PFSK-1 (cell line): ENCODE measurements around the gene FUT8.

Experiments
- FOXP2 ChIP-seq: optimal IDR thresholded peaks from 2 replicates; pipeline ENCODE3; 2011; ENCODE audit warnings: borderline replicate concordance, control low read depth, inconsistent platforms; ENCODE audit not compliant: insufficient read depth; ENCODE audit errors: extremely low read length, extremely low read depth
- POLR2AphosphoS5 ChIP-seq: IDR thresholded peaks from 2 replicates; pipeline ENCODE4 v1.6.1; 2012; ENCODE audit warnings: low read depth, mild to moderate bottlenecking, control low read depth, low read length, moderate library complexity
- REST ChIP-seq, 2 experiments: IDR thresholded peaks; 2 replicates each; pipeline versions ENCODE4 v1.6.1 to v1.8.0; 2011 to 2012; ENCODE audit warnings: low read depth in 2 of 2, low read length in 2 of 2, control low read depth in 1 of 2, inconsistent platforms in 1 of 2, mild to moderate bottlenecking in 1 of 2, moderate library complexity in 1 of 2; ENCODE audit not compliant: insufficient read depth in 1 of 2
- SIN3A ChIP-seq: IDR thresholded peaks from 2 replicates; pipeline ENCODE4 v1.6.1; 2012; ENCODE audit warnings: mild to moderate bottlenecking, low read length, moderate library complexity, borderline replicate concordance; ENCODE audit not compliant: insufficient read depth
- TAF1 ChIP-seq: IDR thresholded peaks from 2 replicates; pipeline ENCODE4 v1.6.1; 2012; ENCODE audit warnings: low read length, control low read depth, borderline replicate concordance; ENCODE audit not compliant: insufficient read depth

Gene FUT8

GRCh38 chr14:65482757-65483438, 70.4 kb downstream of the FUT8 start:
- TF ChIP-seq REST (IDR thresholded peaks at IDR 0.05; ENCODE audit: insufficient read depth in 1 of 2, low read depth in 2 of 2, low read length in 2 of 2) (no peak), TAF1 (no peak), POLR2AphosphoS5 (no peak), SIN3A (no peak), FOXP2 (no peak)

DNA sequence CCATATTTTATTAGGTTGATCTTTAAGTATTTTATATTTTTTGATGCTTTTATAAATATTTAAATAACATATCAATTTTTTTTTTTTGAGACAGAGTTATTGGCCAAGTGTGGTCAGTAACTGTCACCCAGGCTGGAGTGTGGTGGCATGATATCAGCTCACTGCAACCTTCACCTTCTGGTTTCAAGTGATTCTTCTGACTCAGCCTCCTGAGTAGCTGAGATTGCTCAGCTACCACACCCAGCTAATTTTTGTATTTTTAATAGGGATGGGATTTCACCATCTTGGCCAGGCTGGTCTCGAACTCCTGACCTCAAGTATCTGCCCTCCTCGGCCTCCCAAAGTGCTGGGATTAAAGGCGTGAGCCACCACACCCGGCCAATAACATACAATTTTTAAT, 71.1 kb downstream of the FUT8 start:
- TF ChIP-seq TAF1, result no peak
- TF ChIP-seq SIN3A, result no peak
- TF ChIP-seq POLR2AphosphoS5, result no peak
- TF ChIP-seq FOXP2, result no peak
- no peak for TF ChIP-seq REST (IDR thresholded peaks at IDR 0.05; ENCODE audit: insufficient read depth in 1 of 2, low read depth in 2 of 2, low read length in 2 of 2)

GRCh38 chr14:65485516-65485915, 73.0 kb downstream of the FUT8 start:
- no peak for TF ChIP-seq TAF1
- no peak for TF ChIP-seq FOXP2
- no peak for TF ChIP-seq SIN3A
- no peak for TF ChIP-seq REST (IDR thresholded peaks at IDR 0.05; ENCODE audit: insufficient read depth in 1 of 2, low read depth in 2 of 2, low read length in 2 of 2)
- TF ChIP-seq POLR2AphosphoS5, result no peak

- TF ChIP-seq SIN3A (no peak), POLR2AphosphoS5 (no peak), TAF1 (no peak), REST (IDR thresholded peaks at IDR 0.05; ENCODE audit: insufficient read depth in 1 of 2, low read depth in 2 of 2, low read length in 2 of 2) (no peak), FOXP2 (no peak)
These were observed 74.3 kb downstream of the FUT8 start for GRCh38 chr14:65486863-65487262.
